HepG2 (cell line): Measurements from ENCODE around the gene SRF. TPM values are rescaled to one million over a fixed set of nuclear protein-coding genes. Genes with fewer than 3 reads are reported as not detected.
A peak's percentile ranks its signal among the peaks of the same experiment; 100 is the strongest.

Experiments
- AKNA ChIP-seq: sonication (generic); formaldehyde crosslinking; IDR thresholded peaks from 2 replicates; pipeline ENCODE4 v1.4.0; 2020; ENCODE audit warnings: missing genetic modification reagents, borderline replicate concordance
- ARNTL ChIP-seq: sonication (generic); formaldehyde crosslinking; IDR thresholded peaks from 2 replicates; pipeline ENCODE4 v1.4.0; 2020; ENCODE audit warnings: mild to moderate bottlenecking, missing genetic modification reagents
- ELF3 ChIP-seq: IDR thresholded peaks from 2 replicates; pipeline ENCODE4 v1.6.1; 2016; ENCODE audit warnings: missing genetic modification reagents, missing compliant biosample characterization
- ISX ChIP-seq: sonication (generic); formaldehyde crosslinking; conservative IDR thresholded peaks from 2 replicates; pipeline ENCODE4 v1.5.0; 2020; ENCODE audit warnings: missing genetic modification reagents
- KLF12 ChIP-seq: sonication (generic); formaldehyde crosslinking; IDR thresholded peaks from 2 replicates; pipeline ENCODE4 v1.4.0; 2020; ENCODE audit warnings: missing genetic modification reagents, borderline replicate concordance
- KLF6 ChIP-seq: IDR thresholded peaks from 2 replicates; pipeline ENCODE4 v1.8.0; 2016; ENCODE audit warnings: missing biosample characterization, missing genetic modification reagents
- RELA ChIP-seq: sonication (generic); formaldehyde crosslinking; IDR thresholded peaks from 2 replicates; pipeline ENCODE4 v1.4.0; 2020; ENCODE audit warnings: missing genetic modification reagents
- SP1 ChIP-seq, 2 experiments: fragments of 450-650 bp in 1 of 2; sonication (generic) in 1 of 2; formaldehyde crosslinking in 1 of 2; IDR thresholded peaks; 2 replicates each; pipeline versions ENCODE4 v1.4.0 to v1.6.1; 2016 to 2020; ENCODE audit warnings: missing genetic modification reagents in 1 of 2
- TEAD3 ChIP-seq: optimal IDR thresholded peaks from 2 replicates; pipeline ENCODE3; 2016; ENCODE audit warnings: borderline replicate concordance
- ZBTB42 ChIP-seq: sonication (generic); formaldehyde crosslinking; IDR thresholded peaks from 2 replicates; pipeline ENCODE4 v1.5.0; 2020; ENCODE audit warnings: mild to moderate bottlenecking, missing genetic modification reagents
- ZNF12 ChIP-seq: sonication (generic); formaldehyde crosslinking; IDR thresholded peaks from 2 replicates; pipeline ENCODE4 v1.5.0; 2020; ENCODE audit warnings: missing genetic modification reagents
- ZNF124 ChIP-seq: sonication (generic); formaldehyde crosslinking; IDR thresholded peaks from 2 replicates; pipeline ENCODE4 v1.4.0; 2020; ENCODE audit warnings: missing genetic modification reagents
- ZNF136 ChIP-seq: sonication (generic); formaldehyde crosslinking; IDR thresholded peaks from 2 replicates; pipeline ENCODE4 v1.8.1; 2022; ENCODE audit warnings: low read depth, mild to moderate bottlenecking, moderate library complexity, missing genetic modification reagents
- ZNF746 ChIP-seq: sonication (generic); formaldehyde crosslinking; IDR thresholded peaks from 2 replicates; pipeline ENCODE4 v1.8.0; 2022; ENCODE audit warnings: mild to moderate bottlenecking, missing genetic modification reagents
- ZNF775 ChIP-seq: sonication (generic); formaldehyde crosslinking; IDR thresholded peaks from 2 replicates; pipeline ENCODE4 v1.4.0; 2020; ENCODE audit warnings: missing genetic modification reagents, mild to moderate bottlenecking, moderate library complexity, borderline replicate concordance
- ZNF879 ChIP-seq: sonication (generic); formaldehyde crosslinking; IDR thresholded peaks from 2 replicates; pipeline ENCODE4 v1.8.1; 2023; ENCODE audit warnings: missing genetic modification reagents
- polyA plus RNA-seq, 8 experiments: library from polyadenylated mRNA; depleted of rRNA in 3 of 8; stranded (reverse) in 7 of 8; unstranded in 1 of 8; fragments of >200 nt; fragmentation: Illumina TruSeq in 4 of 8; extraction: Trizol in 4 of 8; gene quantifications; 2 replicates each; pipeline versions ENCODE4 v1.2.1 to v1.2.3, GENCODE V29; 2011 to 2016; ENCODE audit warnings: low read depth in 4 of 8, missing spikeins in 1 of 8, mixed read lengths in 1 of 8; ENCODE audit not compliant: insufficient read depth in 1 of 8
- total RNA-seq, 5 experiments: library from RNA; depleted of rRNA; stranded (reverse); fragments of >200 nt; fragmentation: Illumina TruSeq; extraction: Trizol; gene quantifications; 2 replicates each; pipeline ENCODE4 v1.2.3, GENCODE V29; 2016; ENCODE audit warnings: low read depth in 1 of 5
- TF ChIP-seq, protein P1 (sequence below): sonication (generic); formaldehyde crosslinking; IDR thresholded peaks from 2 replicates; pipeline ENCODE4 v1.4.0; 2020; ENCODE audit warnings: missing genetic modification reagents
- TF ChIP-seq, protein P2 (sequence below): IDR thresholded peaks from 2 replicates; pipeline ENCODE4 v1.6.1; 2016; ENCODE audit warnings: missing genetic modification reagents, missing compliant biosample characterization
- TF ChIP-seq, protein P3 (sequence below): sonication (generic); formaldehyde crosslinking; conservative IDR thresholded peaks from 2 replicates; pipeline ENCODE4 v1.4.0; 2020; ENCODE audit warnings: mild to moderate bottlenecking, missing genetic modification reagents, moderate library complexity

The SRF gene
- total and polyA plus RNA-seq, 2 of the 13 experiments (the other 11 are each of a cell fraction or from before 2014, with no cell fraction given) = 25.5 to 44.1 TPM

GRCh38 chr6:43174263-43175112 lies 3.4 kb downstream of the SRF start (continued):
- no peak for TF ChIP-seq AKNA (CRISPR knock-in tag)
- TF ChIP-seq, protein P1, sequence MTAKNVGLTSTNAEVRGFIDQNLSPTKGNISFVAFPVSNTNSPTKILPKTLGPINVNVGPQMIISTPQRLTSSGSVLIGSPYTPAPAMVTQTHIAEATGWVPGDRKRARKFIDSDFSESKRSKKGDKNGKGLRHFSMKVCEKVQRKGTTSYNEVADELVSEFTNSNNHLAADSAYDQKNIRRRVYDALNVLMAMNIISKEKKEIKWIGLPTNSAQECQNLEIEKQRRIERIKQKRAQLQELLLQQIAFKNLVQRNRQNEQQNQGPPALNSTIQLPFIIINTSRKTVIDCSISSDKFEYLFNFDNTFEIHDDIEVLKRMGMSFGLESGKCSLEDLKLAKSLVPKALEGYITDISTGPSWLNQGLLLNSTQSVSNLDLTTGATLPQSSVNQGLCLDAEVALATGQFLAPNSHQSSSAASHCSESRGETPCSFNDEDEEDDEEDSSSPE (CRISPR knock-in tag) = peak; percentile 92
- TF ChIP-seq TEAD3 (CRISPR knock-in tag) = peak; percentile 97
- TF ChIP-seq, protein P2, sequence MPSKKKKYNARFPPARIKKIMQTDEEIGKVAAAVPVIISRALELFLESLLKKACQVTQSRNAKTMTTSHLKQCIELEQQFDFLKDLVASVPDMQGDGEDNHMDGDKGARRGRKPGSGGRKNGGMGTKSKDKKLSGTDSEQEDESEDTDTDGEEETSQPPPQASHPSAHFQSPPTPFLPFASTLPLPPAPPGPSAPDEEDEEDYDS = peak; percentile 75
- TF ChIP-seq ARNTL (CRISPR knock-in tag) = peak; percentile 84
- TF ChIP-seq ISX (CRISPR knock-in tag) = no peak
- 0 out of 2 replicates have a peak, but pooled peaks have one; percentile 53 for TF ChIP-seq ZBTB42 (CRISPR knock-in tag)
- no peak; the same call in 1 of the 2 replicates for TF ChIP-seq KLF12 (CRISPR knock-in tag)
- peak; percentile 17; the same call in 1 of the 2 replicates for TF ChIP-seq ZNF12 (CRISPR knock-in tag)
- TF ChIP-seq ELF3 (CRISPR knock-in tag) = peak; percentile 85
- no peak for TF ChIP-seq SP1 (IDR thresholded peaks at IDR 0.05)
- peak; percentile 57 for TF ChIP-seq SP1 (CRISPR knock-in tag; IDR thresholded peaks at IDR 0.05)
- no peak for TF ChIP-seq RELA (CRISPR knock-in tag)
- peak; percentile 86 for TF ChIP-seq ZNF124 (CRISPR knock-in tag)
- TF ChIP-seq KLF6 (CRISPR knock-in tag) = peak; percentile 87
- TF ChIP-seq ZNF879 (CRISPR knock-in tag) = no peak
- peak; percentile 70; the same call in 1 of the 2 replicates for TF ChIP-seq ZNF136 (CRISPR knock-in tag)
- TF ChIP-seq ZNF775 (CRISPR knock-in tag) = no peak; the same call in 1 of the 2 replicates
- TF ChIP-seq ZNF746 = peak; percentile 69; the same call in 1 of the 2 replicates
- TF ChIP-seq, protein P3, sequence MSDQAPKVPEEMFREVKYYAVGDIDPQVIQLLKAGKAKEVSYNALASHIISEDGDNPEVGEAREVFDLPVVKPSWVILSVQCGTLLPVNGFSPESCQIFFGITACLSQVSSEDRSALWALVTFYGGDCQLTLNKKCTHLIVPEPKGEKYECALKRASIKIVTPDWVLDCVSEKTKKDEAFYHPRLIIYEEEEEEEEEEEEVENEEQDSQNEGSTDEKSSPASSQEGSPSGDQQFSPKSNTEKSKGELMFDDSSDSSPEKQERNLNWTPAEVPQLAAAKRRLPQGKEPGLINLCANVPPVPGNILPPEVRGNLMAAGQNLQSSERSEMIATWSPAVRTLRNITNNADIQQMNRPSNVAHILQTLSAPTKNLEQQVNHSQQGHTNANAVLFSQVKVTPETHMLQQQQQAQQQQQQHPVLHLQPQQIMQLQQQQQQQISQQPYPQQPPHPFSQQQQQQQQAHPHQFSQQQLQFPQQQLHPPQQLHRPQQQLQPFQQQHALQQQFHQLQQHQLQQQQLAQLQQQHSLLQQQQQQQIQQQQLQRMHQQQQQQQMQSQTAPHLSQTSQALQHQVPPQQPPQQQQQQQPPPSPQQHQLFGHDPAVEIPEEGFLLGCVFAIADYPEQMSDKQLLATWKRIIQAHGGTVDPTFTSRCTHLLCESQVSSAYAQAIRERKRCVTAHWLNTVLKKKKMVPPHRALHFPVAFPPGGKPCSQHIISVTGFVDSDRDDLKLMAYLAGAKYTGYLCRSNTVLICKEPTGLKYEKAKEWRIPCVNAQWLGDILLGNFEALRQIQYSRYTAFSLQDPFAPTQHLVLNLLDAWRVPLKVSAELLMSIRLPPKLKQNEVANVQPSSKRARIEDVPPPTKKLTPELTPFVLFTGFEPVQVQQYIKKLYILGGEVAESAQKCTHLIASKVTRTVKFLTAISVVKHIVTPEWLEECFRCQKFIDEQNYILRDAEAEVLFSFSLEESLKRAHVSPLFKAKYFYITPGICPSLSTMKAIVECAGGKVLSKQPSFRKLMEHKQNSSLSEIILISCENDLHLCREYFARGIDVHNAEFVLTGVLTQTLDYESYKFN = peak; percentile 63
